Measurements from ENCODE around the gene MYH16. TPM values are rescaled to one million over a fixed set of nuclear protein-coding genes. Genes with fewer than 3 reads are reported as not detected.

The MYH16 gene
- total RNA-seq, 1 experiment from 2014 or later = 0.57 TPM

GRCh38 chr7:99229234-99229633, 43.4 kb upstream of the MYH16 start:
- DNase-seq (ENCODE audit: low read depth, low spot score) = no peak
- no peaks in the 10 kb centered on the region for H3K27me3 ChIP-seq (ENCODE audit: insufficient read depth, low read length)
- H3K4me1 ChIP-seq (ENCODE audit: control insufficient read depth in 1 of 2, insufficient read depth in 2 of 2, low read length in 2 of 2) = peaks cover 16 to 36% of the 10 kb centered on the region in 2 experiments
- H3K9me2 ChIP-seq (ENCODE audit: insufficient read depth) = no peaks in the 10 kb centered on the region
- no peaks in the 10 kb centered on the region for H3K9me3 ChIP-seq (ENCODE audit: control insufficient read depth in 1 of 2, insufficient read depth in 1 of 2, low read depth in 1 of 2, low read length in 2 of 2)
- intact Hi-C loops (cut with micrococcal nuclease) = no loop called here
- no peak overlapping the region for H3K9ac ChIP-seq (ENCODE audit: low read length)
- no peaks in the 10 kb centered on the region for H3K36me3 ChIP-seq (ENCODE audit: control insufficient read depth in 1 of 2, insufficient read depth in 2 of 2, low read length in 2 of 2)
- peak overlapping the region; percentile 42; the same call in 1 of the 2 replicates for H3K4me2 ChIP-seq (ENCODE audit: low read length)
- BruUV-seq (replicated peaks) = no TSS peak
- no peaks in the 10 kb centered on the region for H4K20me1 ChIP-seq (ENCODE audit: insufficient read depth)
- TF ChIP-seq CBX3 (IDR thresholded peaks at IDR 0.05; ENCODE audit: low read depth) (no peak), REST (IDR thresholded peaks at IDR 0.05; ENCODE audit: low read depth) (no peak), SIN3A (IDR thresholded peaks at IDR 0.05; ENCODE audit: low read depth) (no peak), ATF3 (IDR thresholded peaks at IDR 0.05) (no peak), POLR2AphosphoS5 (IDR thresholded peaks at IDR 0.05; ENCODE audit: low read depth, low read length) (no peak), POLR2A (IDR thresholded peaks at IDR 0.05; ENCODE audit: borderline replicate concordance, extremely low read depth, insufficient read depth, insufficient read length) (no peak), EZH2 (IDR thresholded peaks at IDR 0.05) (no peak), CTCF (IDR thresholded peaks at IDR 0.05 in 2 of 3, conservative IDR thresholded peaks at IDR 0.05 in 1 of 3; ENCODE audit: borderline replicate concordance in 1 of 3, insufficient read depth in 1 of 3, low read depth in 2 of 3, low read length in 2 of 3) (no peak), TCF7L2 (IDR thresholded peaks at IDR 0.05; ENCODE audit: borderline replicate concordance, extremely low read depth, insufficient read depth, insufficient read length) (no peak), RAD21 (IDR thresholded peaks at IDR 0.05; ENCODE audit: low read depth) (no peak), CEBPB (IDR thresholded peaks at IDR 0.05; ENCODE audit: low read depth) (no peak)
- POLR2A ChIA-PET = no interaction called here
- H2AFZ ChIP-seq (ENCODE audit: low read depth, low read length, poor library complexity, severe bottlenecking) = peak overlapping the region; percentile 67
- CTCF ChIA-PET = no interaction called here
- RAD21 ChIA-PET (ENCODE audit: low non-redundant PET in 1 of 2, low total read pairs in 2 of 2, uncharacterized antibody in 2 of 2, unreplicated experiment in 2 of 2) = no interaction called here
- H3K79me2 ChIP-seq (ENCODE audit: insufficient read depth, low read length) = no peaks in the 10 kb centered on the region
- no peak overlapping the region for H3K27ac ChIP-seq (ENCODE audit: low read depth, low read length)
- no peak overlapping the region for H3K4me3 ChIP-seq (replicated peaks in 1 of 2; ENCODE audit: low read depth in 1 of 2, low read length in 2 of 2)
- no peak for ATAC-seq

All from HCT116 (cell line).